DMS 273 treated with DMSO at 0.1 percent for 48 hours (cell line): Measurements from ENCODE around the gene ZBED5.
A peak's percentile ranks its signal among the peaks of the same experiment; 100 is the strongest.
"Not testable (repeated sequence)": the region's sequence is repeated elsewhere in the genome, so short reads cannot be mapped to it uniquely, and the experiment has no call there.

ENCODE experiments used
- DNase-seq: peaks from one replicate; lab custom pipeline; 2025; lab: John Stamatoyannopoulos, UW

ZBED5 gene

DNA sequence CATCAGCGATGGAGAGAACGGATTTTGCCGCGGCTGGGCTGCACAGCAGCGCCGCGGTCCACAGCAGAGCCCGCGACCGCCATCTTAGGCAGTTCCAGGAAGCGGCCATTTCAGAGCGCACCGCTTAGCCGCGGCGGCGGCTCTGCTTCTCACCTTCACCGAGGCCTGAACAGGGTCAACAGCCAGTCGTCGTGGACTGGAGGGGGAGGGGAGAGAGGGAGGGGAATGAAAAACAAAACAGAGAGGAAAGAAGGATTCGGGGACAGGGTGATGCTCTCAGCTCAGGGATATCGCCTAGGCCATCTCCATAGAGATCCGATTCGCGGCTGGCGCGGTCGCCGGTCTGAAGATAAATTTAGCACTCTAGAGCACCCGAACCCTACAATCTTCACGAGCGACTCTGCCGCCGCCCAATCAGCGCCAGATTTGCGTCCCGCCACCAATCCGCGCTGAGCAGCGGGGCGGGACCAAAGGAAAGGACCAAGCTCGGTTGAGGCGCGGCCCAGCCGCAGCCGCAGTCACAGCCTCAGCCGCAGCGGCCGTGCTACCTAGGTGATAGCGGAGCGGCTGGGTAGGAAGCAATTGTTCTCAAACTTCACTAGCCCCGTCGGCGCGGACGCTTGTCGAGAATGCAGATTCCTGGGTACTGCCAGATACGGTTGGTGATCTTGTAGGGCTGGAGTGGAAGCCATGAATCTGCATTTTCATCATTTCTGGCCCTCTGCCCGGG, at the start of gene ZBED5:
ZBED5 (minus strand) TSS at position 345 of the 730 bp plus-strand sequence. CDS start 3,108 bp downstream, outside the sequence.
- DNase-seq = peak; percentile 83

DNA sequence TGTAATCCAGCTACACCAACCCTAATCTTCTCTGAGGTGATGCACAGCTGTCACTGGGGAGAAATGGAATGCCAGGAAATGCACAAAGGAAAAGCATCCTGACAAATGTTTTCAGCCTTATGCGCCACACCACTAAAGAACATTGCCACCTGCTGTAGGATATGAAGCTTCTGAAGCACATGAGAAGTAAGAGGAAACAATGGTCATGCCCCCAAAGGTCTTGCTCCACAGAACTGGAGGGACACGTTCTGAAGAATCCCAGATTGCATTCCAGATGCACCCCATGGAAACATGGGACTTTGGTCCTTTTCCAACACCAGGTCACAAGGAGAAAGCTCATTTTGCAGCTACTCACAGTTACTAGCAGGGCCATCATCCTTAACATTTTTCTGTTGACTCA, 48.7 kb upstream of the ZBED5 start:
- peak; percentile 12 for DNase-seq

DNA sequence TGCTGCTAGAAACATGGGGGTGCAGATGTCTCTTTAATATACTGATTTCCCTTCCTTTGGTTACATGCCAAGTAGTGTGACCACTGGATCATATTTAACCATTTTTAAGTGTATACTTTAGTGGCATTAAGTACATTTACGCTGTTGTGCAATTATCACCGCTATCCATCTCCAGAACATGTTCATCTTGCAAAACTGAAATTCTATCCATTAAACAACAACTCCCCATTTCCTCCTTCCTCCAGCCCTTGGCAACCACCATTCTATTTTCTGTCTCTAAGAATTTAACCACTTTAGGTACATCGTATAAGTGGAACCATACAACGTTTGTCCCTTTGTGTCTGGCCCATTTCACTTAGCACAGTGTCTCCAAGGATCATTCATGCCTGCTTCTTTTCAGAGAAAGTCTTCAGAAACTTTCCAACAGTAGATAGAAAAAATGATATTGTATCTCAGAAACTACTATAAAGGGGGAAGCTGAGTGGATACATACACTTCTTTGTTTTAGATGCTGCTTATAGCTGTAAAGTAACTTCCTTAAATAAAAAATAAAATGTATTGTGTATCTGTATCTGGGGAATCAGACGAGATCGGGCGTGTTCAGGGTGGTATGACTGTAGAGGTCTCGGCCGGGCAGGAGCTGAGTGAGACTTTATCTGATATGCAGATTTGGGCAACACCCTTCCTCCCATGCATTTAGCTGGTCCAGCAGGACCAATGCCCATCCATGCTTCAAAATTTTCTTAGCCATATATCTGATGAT, 44.6 kb upstream of the ZBED5 start:
- DNase-seq = no peak

DNA sequence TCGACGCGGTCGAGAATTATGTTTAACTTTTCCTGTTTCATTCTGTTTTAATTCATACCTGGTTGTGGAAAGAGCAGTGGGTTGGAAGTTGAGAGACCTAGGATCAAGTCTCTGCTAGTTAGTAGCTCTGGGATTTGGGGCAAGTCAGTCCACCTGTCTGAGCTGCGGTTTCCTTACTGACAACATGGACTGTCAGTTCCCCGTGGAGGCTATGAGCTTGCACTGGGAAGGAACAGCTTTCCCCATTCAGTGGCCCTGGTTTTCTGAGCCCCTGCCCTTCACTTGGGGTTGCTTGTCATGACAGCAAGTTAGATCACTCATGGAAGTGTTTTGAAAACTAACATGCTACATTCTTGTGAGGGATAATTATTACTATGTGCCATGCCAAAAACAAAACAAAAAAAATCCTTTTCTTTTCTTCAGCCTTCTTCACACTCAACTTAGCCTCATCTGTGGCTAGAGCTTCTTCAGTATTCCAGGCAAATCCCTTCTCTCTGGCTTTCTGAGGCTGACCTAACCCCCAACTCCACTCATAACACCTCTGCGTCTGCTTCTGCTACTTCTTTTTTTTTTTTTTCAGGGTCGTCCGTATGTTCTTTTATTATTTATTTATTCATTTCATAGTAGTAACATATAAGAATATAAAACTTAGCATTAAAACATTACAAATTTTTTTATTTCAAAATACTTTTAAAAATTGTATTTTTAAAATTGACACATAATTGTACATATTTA, 43.0 kb upstream of the ZBED5 start:
- DNase-seq = peak; percentile 2

DNA sequence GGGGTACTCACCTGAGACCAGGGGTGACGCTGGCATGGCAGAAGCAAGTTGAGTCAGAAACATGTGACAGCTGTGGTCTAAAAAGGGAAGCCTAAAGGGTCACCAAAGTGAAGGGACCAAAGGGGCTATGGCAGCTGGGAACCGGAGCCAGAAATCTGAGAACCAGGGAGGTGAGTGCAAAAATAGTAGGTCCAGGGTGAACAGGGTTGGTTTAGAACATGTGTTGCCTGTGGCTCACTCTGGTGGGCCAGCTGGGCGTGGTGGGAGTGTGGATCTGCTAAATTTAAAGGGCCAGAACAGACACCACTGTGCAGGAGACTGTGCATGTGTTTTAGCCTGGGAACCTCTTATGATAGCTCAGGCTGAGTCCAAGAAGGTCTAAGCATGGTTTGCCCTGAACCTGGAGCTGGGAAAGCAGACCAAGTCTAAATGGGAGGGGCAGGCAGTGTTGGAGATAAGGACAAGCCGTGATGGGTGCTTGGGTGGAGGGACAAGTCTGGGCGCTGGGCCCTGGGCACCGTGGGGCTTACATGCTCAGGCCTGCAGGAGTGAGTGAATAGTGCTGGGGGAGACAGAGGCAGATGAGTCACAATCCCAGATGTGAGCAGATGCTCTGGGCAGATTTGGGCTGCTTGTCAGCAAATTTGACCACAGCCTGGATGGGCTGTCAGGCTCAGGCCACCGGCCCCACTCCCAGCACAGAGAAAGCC, 41.4 kb upstream of the ZBED5 start:
- peak; percentile 50 for DNase-seq

DNA sequence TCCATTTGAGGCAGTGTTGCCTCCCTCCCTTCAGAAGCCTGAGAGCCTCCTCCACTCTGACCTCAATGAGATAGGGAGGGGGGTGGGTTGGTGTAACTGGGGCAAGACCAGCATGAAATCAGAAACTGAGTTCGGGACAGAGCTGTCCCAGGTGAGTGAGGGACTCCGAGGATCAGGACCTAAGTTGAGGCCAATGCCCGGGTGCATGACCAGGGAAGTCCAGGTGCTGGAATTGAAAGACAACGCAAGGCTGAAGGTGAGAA, 40.8 kb upstream of the ZBED5 start:
- DNase-seq = no peak

DNA sequence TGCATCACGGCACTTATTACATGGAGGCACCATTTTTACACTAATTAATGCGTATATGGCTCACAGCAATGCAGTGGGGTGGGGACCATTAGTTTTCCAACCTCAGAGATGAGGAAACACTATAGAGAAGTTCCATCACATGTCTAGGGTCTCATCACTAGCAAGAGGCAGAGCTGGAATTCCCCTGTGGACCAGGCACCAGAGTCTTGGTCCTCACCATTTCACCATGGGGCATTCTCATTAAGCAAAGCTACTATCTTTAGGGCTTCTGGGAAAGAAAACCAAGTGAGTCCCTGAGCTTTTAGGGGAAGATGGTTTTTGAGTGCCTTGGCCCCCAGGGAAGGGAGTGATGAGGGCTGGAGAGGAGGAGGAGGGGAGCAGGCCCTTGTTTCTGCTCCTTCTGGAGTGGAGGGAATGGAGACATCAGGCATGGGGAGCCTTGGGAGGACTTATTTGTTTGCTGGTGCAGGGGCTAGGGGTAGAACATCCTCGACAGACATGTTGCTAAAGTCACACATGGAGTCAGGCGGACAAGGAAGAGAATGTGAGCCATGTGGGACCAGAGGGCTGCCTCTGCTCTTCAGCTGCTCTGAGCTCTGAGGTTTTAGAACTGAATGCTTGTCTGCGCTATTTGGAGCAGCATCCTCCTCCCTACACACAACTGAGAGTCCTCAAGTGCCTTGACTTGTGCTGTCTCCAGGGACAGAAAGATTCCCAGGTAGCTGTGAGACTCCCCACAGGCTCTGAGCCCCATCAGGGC, 40.3 kb upstream of the ZBED5 start:
- DNase-seq = no peak

DNA sequence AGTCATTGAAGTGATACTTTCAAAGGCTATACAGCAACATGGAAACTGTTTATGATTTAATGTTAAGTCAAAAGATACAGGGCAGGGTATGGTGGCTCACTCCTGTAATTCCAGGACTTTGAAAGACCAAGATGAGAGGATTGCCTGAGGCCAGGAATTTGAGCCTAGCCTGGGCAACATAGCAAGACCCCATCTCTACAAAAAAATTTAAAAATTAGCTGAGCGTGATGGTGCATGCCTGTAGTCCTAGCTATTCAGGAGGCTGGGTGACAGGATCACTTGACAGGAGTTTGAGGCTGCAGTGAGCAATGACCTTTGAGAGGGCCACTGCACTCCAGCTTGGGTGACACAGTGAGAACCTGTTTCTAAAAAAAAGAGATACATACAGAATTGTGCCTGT, 39.3 kb upstream of the ZBED5 start:
- DNase-seq = no peak

DNA sequence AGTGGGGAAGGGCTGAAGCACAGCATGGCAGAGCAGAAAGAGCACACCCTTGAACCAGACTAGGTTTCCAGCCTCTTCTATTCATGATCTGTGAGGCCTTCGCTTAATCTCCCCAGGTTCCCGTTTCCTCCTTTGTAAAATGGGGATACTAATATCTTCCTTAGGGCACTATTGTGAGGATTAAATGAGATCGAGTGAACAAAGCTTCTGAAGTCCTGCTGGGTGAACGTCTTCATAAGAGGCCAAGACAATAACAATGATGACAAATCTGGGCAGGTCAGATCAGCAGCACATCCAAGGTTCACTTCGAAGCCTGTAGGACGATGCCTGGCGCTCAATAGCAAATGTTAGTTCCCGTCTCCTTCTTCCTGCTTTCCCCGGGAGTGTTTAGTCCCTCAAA, 38.6 kb upstream of the ZBED5 start:
- DNase-seq = no peak

DNA sequence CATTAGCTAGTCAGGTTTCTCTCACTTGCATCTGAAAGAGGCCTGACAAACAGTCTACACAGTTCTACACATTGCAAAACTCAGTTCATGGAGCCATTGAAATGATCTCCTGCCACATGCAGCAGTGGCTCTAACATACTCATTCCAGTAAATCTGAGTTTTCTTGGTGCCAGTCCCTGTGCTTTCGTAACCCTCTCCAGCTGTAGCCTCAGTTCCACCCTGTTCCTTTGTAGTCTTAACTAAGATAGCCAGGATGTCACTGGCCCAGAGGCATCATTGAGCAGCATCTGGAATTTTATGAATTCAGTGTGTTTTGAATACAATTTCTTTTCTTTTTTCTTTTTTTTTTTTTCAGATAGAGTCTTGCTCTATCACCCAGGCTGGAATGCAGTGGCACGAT, 37.4 kb upstream of the ZBED5 start:
- no peak for DNase-seq

DNA sequence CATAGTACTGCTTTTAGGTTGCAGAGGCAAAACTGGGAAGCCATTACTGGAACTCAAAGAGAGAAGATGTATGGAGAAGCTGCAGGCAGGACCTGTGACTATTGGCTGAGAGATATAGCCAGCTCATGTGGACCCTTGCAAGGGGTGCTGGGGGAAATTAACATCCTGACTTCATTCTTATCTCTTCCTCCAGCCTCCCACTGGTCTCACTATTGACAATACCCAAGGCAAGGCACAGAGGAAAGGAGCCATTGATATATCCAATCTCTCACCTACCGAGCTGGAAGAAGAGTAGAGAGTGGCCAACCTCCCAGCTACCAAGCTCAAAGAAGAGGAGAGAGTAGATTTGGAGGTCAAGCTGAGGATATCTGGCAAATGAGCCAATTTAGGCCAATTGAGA, 36.8 kb upstream of the ZBED5 start:
- DNase-seq = no peak

DNA sequence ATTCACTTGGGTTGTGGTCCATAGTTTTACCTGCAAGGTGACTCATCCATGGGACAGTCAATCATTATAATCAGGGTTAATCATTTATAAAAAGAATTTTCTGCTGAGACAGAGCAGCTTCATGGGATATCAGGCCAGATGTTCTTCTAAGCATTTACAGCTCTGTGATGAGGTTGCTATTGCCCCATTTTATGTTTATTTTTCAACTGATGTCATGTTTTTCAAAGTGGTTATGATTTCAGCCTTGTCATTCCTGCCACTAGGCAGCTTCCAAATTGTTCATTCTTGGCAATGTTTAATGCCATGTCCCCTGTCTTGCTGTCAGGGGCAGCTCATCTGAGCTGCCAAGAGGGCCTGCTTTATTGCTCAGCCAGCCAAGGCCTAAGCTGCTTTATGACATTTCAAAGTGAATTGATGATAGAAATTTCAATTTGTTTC, 35.9 kb upstream of the ZBED5 start:
- no peak for DNase-seq

DNA sequence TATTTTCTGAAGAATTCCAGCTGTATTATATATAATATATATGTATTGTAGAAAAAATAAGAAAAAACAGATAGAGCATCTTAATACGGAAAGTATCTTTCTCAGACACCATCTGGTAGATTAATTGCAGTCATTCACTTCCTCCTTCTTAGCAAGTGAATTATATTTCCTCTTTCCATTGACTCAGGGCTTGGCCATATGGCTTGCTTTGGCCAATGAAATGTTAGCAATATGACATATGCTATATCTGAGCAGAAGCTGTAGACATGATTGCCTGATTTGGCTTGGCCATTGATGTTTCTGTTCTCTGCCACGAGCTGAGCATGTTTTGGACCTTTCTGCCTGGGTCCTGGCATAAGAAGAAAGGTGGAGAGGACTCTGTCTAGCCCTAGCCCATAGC, 34.4 kb upstream of the ZBED5 start:
- DNase-seq = no peak

DNA sequence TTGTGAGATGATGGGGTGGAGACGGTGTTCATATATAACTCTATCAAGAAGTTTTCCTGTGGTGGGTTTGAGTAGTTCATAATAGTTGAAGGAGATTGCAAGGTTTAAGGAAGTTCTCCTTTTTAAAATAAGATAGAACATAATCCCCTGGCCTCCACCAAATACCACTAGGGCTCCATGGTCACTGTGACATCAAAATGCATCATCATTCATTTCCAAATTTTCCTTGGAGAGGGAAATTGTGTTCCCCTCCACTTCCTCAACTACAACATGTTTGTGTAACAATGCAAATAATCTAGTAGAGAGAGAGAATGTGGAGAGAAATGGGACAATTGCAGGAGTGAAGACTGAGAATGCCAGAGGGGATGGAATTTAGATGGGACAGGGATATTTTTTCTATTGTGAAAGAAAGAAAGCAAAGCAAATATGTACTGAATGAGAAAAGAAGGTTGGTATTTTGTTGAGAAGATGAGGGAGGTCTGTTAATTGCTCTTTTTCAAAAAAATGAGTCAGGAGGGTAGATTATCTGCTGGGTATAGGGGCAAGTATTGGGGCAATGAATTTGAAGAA, 33.4 kb upstream of the ZBED5 start:
- no peak for DNase-seq

DNA sequence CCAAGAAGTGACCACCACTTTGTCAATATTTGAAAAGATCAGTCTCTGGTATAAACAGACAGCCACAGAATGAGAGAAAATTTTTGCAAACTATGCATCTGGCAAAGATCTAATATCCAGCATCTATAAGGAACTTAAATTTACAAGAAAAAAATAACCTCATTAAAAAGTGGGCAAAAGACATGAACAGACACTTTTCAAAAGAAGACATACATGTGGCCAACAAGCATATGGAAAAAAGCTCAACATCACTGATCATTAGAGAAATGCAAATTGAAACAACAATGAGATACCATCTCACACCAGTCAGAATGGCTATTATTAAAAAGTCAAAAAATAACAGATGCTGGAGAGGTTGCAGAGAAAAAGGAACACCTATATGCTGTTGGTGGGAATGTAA, 32.2 kb upstream of the ZBED5 start:
- DNase-seq = not testable (repeated sequence)

DNA sequence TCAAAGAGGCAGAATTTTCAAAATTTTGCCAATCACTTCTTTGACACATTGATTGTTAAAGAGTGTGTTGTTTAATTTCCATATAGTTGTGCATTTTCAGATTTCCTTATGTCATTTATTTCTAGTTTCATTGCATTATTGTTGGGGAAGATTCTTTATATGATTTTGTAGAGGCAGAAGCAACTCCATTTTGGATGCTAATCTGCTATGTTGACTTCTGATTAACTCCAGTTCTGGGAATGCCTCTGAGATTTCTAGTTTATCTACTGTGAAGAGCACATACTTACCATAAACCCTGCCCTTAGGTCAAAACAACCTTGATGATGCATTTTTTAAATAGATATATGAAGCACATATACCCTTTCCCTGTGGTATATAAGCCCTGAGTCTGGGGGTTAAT, 29.5 kb upstream of the ZBED5 start:
- no peak for DNase-seq

DNA sequence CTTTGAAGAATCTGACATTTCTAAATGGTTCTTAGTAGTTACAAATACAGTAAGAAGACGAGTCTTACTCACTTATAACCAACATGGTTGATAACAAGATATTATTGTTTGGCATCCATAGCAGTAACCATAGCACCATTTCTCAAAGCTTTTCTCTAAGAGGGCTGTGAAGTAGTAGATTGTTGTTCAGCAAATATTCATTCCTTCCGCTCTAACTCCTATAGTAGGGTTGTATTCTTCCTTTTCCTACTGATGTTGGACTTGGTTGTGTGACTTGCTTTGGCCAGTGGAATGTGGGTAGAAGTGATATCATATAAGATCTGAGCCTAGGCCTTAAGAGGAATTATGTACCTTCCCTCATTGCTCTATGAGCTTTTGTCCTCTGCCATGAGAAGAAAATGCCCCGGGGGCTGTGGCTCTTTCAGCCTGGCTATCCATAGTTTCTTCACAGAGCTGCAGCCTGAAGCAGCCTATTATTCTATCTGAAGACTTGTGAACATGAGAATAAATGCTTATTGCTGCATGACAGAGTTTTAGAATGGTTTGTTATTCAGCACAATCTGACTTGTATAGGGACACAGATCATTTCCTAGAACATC, 28.9 kb upstream of the ZBED5 start:
- no peak for DNase-seq

DNA sequence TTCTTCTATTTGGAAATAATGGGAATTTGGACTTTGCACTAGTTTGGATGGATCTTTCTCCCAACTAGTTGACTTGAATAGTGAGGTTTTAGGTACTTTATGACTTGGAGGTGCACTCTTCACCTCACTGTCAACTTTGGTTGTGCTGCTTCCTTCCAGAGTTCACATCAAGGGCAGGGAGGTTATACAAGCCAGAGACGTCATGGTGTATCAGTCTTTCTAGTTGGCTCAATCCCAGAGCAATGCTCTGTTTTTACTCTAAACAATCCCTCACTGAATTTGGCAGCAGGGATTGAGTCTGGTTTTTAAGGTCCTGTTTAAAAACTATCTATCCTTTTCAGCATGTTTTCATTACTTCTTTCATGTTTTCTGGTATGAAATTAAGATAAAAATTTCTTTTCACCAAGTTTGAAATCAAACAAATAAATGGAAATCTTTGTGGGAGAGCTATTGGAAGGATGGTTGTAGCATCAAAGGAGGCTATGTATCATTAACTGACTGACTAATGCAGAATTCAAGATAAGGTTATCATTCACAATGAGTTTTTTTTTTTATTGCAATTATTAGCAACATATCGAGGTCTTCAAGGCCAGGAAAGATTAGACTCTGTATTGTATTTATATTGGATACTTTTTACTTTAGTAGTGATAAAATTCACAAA, 28.0 kb upstream of the ZBED5 start:
- DNase-seq = no peak

DNA sequence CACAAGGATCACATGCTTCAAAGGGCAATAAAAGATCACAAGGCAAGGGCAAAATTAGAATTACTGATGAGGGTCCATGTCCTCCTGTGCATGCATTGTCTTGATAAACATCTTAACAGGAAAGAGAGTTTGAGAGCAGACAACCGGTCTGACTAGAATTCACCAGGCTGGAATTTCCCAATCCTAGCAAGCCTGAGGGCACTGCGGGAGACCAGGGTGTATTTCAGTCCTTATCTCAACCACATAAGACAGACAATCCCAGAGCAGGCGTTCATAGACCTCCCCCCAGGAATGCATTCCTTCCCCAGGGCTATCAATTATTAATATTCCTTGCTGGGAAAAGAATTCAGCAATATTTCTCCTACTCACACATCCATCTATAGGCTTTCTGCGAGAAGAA, 26.4 kb upstream of the ZBED5 start:
- DNase-seq = not testable (repeated sequence)

DNA sequence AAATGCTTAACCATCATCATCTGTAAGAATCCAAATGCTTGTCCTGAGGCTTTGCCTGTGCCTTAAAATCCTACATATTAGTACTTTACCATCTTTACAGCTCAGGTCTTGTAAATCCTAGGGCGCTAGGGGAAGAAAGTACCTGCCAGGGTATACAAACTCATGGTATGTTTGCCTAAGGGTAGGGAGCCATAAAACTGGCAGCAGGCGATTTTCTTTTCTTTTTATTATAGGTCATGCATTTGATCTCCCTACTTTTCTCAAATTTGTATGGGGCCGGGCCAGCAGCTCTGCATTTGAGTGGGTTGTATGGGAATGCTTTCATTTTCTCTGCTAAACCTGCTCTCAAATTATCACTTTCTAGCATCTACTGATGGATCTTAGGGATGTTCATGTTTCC, 24.0 kb upstream of the ZBED5 start:
- no peak for DNase-seq
